Amygdala (tissue), 56 donors: ENCODE data around the gene LMAN2.

Experiments used
- DNase-seq, 56 donors: peaks; one replicate each; lab custom pipeline; 2025; lab: John Stamatoyannopoulos, UW

LMAN2 gene, protein sequence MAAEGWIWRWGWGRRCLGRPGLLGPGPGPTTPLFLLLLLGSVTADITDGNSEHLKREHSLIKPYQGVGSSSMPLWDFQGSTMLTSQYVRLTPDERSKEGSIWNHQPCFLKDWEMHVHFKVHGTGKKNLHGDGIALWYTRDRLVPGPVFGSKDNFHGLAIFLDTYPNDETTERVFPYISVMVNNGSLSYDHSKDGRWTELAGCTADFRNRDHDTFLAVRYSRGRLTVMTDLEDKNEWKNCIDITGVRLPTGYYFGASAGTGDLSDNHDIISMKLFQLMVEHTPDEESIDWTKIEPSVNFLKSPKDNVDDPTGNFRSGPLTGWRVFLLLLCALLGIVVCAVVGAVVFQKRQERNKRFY

DNA sequence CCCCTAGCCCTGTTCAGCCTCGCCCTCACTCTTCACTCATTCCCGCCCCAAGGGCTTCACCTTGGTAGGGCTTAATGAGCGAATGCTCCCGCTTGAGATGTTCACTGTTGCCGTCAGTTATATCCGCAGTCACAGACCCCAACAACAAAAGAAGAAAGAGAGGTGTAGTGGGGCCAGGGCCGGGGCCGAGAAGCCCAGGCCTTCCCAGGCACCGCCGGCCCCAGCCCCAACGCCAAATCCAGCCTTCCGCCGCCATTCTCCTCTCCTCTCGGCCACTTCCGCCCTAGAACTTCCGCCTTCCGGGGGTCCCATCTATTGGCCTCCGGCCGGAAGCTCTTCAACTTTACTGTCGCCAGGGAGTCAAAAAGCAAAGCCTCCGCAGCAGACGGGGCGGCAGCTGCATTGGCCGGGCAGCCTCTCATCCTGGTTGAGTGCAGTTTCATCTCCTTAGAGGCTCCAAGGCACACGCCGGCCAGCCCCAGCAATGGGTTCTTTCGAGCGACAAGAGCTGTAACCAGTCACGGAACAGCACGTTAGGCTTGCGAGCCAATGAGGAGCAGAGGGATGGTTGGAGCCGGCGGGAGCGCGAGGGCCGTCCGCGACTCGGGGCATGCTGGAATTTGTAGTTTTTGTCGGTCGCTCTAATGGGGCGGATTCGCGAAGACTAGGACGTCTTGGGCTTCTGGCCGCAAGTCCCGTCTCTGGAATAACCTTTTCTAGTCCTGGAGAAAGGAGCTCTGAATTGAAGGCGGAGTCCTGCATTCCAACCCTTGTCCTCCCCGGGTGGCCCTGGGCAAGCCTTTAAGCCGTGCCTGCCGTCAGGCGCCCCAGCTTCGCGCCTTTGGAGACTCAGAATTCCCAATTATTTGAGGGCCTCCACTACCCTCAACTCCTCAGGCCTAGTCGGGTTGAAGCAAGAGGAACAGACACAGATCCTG lies at the start of gene LMAN2:
Gene LMAN2 (minus strand): TSS at position 277 of the 938 bp plus-strand sequence. CDS start 21 bp downstream, at position 256.
- peak; percentile 67 to 96 (median 91) for DNase-seq

DNA sequence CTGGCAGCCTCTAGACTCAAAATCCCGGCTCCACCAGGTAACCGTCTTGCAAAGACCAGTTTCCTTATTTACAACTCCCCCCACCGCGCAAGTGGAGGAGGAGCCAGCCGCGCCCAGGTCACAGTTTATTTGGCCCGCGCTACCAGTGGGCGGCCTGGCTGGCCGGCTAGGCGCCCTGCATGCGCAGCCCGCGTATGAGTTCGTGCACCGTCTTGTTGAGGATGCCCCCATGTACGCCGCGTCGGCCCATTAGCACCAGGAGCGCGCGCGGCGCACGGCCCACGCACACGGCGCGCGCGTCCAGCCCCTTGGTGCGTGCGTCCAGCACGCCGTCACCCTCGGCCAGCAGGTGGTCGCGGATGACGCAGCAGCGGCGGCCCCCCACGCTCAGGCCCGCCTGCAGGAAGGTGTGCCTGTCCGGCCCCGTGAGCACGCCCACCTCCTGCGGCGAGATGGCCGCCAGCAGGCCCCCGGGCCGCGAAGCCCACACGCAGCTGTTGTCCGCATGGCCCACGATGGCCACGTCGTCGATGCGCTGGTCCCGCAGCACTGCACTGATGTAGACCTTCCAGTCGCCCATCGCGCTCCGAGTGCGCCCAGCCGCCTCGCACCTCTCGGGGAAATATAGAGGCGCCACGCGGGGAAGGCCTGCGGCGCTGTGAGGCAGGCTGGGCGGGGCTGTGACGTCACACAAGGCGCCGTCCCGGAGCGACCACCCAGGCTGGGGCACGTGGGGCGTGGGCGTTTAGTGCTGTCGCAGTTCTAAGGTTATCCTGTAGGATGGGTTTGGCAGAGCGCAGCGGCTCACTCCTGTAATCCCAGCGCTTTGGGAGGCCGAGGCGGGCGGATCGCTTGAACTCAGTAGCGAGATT lies 48.8 kb upstream of the LMAN2 start, which contains the start of gene PFN3:
Gene PFN3 (minus strand): TSS at position 665 of the 872 bp plus-strand sequence. CDS start 85 bp downstream, at position 580.
- DNase-seq, result peak in 2 of 56 donors; percentile 17 to 27

DNA sequence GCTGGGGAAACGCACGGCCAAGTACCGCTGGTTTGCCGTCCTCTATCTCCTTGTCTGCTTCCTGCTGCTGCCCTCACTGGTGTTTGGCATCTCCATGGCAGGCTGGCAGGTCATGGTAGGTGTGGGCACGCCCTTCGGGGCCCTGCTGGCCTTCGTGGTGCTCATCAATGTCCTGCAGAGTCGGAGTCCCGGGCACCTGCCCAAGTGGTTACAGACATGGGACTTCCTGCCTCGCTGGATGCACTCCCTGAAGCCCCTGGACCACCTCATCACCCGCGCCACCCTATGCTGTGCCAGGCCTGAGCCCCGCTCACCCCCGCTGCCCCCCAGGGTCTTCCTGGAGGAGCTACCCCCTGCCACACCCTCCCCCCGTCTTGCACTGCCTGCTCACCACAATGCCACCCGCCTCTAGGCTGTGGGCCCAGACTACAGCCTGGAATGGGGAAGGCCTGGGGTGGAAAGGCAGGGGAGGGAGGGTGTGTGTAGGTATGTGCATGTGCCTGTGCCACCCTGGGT lies 46.5 kb upstream of the LMAN2 start:
- DNase-seq, result no peak

DNA sequence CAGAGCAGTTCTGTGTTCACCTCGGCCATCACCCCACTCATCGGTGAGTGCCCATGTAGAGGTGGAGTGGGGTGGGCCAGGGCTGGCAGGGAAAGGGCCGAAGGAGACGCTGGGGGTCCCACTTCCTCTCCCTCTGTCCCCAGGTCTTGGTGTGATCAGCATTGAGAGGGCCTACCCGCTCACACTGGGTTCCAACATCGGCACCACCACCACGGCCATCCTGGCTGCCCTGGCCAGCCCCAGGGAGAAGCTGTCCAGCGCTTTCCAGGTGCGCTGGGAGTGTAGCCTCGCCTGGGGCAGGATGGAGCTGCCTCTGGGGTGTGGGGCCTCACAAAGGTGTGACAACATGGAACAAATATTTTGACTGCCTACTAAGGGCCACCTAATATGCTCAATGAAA lies 45.3 kb upstream of the LMAN2 start:
- DNase-seq, result no peak

DNA sequence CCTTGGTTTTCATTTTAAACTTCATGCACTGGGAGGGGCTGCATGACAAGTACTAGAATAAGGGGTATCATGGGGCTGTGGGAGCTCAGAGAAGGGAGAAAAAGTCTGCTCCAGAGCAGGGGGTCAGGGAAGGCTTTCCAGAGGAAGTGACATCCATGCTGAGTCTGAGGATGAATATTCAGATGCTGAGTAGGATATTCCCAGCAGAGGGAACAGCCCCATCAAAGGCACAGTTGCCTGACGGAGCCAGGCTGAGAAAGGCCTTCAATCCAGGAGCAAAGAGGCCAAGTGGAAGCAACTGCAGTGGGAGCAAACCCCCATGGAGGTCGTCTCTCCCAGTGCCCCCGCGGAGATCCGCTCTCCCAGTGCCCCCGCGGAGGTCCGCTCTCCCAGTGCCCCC lies 44.6 kb upstream of the LMAN2 start:
- DNase-seq, result no peak

DNA sequence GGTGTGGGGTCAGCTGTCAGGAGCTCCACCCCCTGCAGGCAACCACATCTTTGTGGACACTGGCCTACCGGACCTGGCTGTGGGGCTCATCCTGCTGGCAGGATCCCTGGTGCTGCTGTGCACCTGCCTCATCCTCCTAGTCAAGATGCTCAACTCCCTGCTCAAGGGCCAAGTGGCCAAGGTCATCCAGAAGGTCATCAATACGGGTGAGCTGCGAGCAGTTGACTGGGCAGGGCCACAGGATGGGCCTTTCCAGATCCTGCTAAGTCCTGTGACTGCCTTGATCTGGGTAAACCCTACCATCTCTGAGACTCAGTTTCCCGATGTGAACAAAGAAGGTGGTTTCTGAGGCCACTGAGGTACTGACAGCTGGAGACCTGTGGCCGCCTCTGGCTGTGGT lies 42.5 kb upstream of the LMAN2 start:
- DNase-seq, result no peak

DNA sequence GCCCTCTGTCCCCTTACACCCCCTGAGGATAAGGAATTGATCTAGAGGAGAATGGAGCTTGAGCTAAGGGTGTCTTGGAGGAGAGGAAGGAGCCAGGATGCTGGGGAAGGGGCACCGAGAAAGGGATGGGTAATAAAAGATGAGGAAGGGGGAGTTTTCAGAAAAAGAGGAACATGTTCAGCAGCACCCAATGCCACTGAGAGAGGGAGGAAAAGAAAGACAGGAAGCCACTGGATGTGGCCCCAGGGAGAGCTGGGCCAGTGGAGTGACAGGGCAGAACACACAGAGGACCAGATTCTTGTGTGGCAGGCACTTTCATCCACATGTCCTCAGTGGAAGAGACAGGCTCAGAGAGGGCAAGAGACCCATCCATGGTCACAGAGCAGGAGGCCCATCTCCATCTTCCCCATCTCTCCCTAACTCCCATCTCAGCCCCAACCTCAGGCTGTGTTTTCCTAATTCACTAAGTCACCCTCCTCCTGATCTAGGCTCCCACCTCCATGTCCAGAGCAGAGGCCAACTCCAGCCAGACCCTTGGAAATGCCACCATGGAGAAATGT lies 41.8 kb upstream of the LMAN2 start:
- no peak for DNase-seq

DNA sequence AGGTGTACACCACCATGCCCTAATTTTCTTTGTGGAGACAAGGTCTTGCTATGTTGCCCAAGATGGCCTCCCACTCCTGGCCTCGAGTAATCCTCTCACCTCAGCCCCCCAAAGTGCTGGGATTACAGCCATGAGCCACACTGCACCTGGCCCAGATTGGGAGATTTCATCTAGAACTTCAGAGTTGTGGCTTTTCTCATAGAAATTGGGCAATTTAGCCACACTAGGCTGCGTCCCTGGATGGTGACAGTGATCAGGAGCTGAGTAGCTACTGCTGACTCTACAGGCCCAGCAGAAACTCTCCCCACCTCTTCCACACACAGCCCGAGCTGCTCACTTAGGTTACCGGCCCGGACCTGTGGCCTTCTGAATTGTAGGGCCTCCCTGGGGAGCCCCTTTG lies 41.3 kb upstream of the LMAN2 start:
- no peak for DNase-seq

DNA sequence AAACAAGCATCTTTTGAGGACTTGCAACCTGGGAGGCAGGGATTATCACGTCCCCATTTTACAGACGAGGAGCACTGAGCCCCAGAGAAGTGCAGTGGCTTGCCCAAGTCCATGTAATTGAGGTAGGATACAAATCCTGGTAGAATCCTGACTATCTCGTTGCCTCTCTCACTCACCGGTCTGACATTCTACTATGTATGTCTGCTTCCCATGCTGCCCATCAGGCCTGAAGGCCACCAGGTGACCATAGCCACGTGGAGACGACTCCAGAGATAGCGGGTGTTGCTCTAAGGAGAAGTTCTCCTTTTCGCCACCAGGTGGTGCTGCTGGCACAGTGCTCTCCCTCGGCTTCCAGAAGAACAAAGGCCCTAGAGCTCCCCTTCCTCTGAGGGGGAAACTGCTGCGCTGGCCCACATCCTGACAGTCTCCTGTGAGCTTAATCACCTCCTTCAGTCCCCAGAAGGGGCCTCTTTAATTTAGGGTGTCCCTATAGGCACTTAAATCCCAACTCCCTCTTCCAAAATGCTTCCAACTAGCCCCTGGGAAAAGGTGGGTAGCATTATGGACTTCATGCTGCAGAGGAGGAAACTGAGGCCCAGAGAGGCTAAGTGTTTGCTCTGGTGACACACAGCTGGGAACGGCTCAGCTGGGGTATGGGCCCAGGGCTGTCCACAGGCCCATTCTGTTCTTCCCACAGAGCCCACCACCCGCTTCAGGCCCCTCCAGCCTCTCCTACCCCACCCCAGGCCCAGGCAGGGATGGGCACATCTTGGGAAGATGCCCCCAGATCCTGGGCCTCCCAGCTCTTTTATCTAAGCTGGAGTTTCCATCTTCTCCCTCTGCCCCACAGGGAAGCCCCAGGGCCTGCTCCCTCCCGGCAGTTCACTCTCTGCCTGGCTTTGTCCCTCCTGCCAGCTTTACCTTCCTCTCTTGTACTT lies 39.2 kb upstream of the LMAN2 start:
- DNase-seq, result peak in 50 of 56 donors; percentile 9 to 86 (median 57)

DNA sequence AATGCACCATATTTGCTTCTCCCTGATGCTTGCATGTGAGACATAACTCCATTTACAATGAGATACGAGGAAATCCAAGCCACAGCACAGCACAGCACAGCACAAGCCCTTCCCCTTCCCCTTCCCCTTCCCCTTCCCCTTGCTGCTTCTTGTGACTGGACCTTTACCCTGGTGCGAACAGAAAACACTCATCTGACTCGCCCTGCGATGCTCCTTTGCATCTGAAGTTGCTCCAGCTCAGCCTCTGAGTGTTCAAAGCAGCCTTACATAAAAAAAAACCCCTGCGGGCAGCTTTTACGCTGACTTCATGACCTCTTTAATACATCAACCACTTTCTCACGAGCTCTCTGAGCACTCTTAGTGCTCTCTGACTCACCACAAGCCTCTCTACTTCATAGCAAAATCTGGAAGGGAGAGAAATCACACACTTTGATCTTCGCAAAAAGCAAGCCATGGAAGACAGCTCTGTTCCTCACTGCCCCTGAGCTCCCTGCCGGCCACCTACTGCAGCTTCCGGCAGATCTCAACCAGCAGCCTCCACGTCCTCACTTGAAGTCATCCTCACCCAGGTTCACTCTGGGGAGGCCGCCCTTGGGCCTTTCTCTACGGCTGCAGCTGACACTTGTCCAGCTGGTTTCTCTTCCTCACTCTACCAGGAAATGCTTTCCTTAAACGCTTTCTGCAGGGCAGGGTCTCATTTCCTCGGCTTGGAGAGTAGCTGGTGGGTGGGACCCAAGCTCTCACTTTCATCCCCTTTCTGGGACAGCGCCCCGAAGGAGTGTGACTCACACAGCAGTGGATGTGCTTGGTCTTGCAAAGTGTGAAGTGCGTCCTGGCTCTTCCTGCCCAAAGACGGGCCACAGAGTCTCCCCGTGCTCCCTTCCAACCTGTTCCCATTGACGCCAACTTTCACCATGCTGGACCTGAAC lies 38.0 kb upstream of the LMAN2 start:
- no peak for DNase-seq

DNA sequence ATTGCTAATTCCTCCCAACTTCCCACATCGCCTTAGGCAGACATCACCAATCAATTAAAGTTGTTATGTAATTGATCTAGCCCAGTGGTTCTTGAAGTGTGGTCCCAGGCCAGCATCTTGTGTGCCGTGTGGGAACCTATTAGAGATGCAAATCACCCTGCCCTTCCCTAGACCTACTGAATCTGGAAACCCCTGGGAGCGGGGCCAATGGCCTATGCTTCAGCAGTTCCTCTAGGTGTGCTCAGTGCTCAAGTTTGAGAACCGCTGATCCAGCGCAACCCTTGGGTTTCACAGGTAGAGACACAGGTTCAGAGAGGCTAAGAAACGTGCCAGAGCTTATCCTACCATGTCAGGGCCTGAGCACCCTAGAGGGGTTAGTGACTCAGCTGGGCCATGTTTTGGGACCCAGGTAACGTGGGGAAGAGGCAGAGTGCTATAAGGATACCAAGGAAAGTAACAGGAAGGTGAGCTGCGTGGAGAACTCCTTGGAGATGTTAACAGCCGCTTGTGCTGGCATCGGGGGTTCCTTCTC lies 37.1 kb upstream of the LMAN2 start:
- DNase-seq, result no peak

DNA sequence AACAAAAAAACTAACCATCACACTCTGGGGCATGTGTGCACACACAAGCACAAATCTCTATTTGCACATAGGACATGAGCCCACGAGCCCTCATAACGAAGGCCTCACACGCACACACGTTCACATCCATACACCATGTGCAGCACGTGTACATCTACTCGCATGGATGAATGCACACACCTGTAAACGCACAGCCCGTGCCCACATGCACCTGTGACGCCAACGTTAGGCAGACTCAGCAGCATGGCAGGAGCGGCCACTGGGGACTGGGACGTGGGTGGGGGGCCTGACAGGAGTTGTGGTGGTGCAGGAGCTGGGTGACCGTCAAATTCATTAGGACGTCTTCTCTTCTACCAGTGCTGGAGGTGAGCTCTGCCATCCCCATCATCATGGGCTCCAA lies 35.9 kb upstream of the LMAN2 start:
- no peak for DNase-seq

DNA sequence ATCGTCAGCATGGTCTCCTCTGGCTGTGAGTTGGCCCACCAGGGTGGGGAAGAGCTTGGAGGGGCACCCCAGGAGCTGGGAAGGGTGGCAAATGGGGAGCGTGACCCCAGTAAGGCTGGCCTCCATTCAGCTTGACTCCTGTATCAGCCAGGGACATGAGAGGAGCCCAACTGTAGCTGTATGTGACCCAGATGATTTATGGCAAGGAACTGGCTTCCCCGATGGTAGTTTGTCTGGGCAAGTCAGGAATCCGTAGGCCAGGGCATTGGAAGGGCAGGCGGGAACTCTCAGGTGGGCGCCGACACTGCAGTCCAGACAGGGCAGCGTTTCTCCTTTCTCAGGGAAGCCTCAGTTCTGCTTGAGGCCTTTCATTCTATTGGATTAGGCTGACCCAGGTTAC lies 35.1 kb upstream of the LMAN2 start:
- DNase-seq, result no peak

DNA sequence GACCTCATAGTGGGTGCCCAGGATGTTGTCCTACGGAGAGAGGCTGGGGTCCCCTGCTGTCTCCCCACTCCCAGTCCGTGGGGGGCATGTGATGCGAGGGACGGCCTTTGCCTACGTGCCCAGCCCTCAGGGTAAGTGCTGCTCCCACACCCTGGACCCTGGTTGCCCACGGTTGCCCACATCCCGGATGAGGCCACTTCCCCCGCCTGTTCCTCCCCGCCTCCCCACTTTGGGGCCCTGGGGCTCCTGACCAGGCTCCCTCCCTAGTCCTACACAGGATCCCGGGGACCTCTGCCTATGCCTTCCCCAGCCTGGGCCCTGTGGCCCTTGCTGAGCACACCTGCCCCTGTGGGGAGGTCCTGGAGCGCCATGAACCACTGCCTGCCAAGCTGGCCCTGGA lies 34.3 kb upstream of the LMAN2 start:
- no peak for DNase-seq

DNA sequence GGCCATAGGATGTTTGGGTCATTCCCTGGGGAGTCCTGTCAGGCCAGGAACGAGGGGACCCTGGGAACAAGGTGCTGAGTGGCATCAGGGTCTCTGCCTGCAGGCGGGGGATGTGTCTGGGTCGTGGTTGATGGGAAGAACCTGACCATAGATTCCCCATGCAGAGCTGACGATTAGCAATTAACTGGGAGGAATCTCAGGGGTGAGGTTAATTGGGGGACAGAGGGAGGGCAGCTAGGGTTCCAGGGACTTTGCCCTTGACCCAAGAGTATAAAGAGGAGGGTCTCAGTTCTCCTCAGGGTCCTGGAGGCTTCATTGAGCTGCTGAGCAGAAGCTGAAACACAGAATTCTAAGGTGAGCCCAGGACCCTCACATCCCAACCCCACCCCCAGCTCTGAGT lies 32.7 kb upstream of the LMAN2 start, which contains the start of gene SLC34A1:
Gene SLC34A1 (plus strand): TSS at position 301 of the 400 bp plus-strand sequence. CDS start 1,308 bp downstream, outside the sequence.
- DNase-seq, result no peak

DNA sequence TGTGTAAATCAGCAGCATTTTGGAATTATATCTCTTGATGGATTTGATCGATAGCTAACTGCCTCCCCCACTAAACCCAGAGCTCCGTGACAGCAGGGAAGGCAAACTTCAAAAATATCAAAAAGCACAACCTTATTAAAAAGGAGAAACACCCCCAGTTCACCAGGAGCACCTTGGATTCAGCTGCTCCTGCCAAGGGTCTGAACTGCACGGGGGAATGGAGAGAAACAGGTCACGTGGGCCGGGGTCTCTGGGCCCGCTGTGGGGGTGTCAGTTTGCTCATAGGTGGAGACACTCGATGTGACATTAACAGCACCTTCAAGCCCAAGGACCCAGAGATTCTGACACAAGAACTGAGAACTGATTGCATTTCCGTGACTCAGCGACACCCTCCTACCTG lies 31.7 kb upstream of the LMAN2 start:
- DNase-seq, result no peak

DNA sequence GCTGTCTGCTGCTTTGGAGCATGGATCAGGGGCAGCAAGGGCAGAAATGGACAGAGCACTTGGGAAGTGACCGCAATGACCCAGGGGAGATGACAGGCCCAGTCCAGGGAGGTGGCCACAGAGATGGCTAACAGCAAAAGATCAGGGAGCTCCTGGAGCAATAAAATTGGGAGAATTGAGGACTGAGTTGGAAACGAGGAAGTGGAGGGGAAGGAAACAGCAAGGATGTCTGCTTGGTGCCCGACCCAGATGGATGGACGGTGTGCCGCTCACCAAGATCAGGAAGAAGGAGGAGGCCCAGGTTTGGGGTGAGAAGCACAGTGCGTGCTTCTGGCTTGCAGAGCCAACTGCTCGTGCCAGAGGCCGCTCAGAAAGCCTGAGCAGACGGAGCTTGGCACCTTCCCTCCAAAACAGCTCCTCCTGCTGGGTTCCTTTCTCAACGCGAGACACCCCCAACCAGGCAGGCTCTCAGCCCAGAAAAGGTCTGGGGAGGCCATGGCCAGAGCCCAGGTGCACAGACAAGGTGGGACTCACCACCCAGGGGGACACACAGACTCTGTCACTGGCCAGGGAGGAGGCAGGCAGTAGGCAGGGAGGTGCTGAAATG lies 31.1 kb upstream of the LMAN2 start:
- DNase-seq, result peak in 10 of 56 donors; percentile 13 to 55 (median 26)
